Esophagus muscularis mucosa (tissue), 4 donors: ENCODE measurements around the gene BBS2. TPM values are rescaled to one million over a fixed set of nuclear protein-coding genes. Genes with fewer than 3 reads are reported as not detected.

Experiments
- DNase-seq: peaks from one replicate; pipeline ENCODE4 v3.0.0-alpha.2; 2017; ENCODE audit errors: extremely low spot score
- H3K27ac ChIP-seq, 4 donors: fragments of 200-600 bp; sonication (generic); replicated peaks in 1 of 4; 1 replicate in 3 of 4; 2 replicates in 1 of 4; pipeline ENCODE4 v1.5.1; 2016 to 2019; ENCODE audit warnings: mild to moderate bottlenecking in 1 of 4
- H3K27me3 ChIP-seq, 4 donors: fragments of 200-600 bp; sonication (generic); one replicate each; pipeline versions ENCODE4 v1.5.1 to v1.6.0; 2016 to 2019
- H3K36me3 ChIP-seq, 4 donors: fragments of 200-600 bp; sonication (generic); one replicate each; pipeline ENCODE4 v1.5.1; 2016 to 2019
- H3K4me1 ChIP-seq, 4 donors: fragments of 200-600 bp; sonication (generic); one replicate each; pipeline ENCODE4 v1.5.1; 2016 to 2019
- H3K4me3 ChIP-seq, 4 donors: fragments of 200-600 bp; sonication (generic); 1 replicate in 2 of 4; 2 replicates in 2 of 4; pipeline ENCODE4 v1.5.1; 2016 to 2019; ENCODE audit warnings: mild to moderate bottlenecking in 4 of 4, moderate library complexity in 1 of 4
- H3K9me3 ChIP-seq, 4 donors: fragments of 200-600 bp; sonication (generic); 1 replicate in 3 of 4; 2 replicates in 1 of 4; pipeline ENCODE4 v1.5.1; 2016 to 2019
- EP300 ChIP-seq: sonication (generic); formaldehyde crosslinking; IDR thresholded peaks from one replicate; pipeline ENCODE4 v1.6.1; 2017; ENCODE audit warnings: antibody characterized with exemption
- POLR2A ChIP-seq: fragments of 450-650 bp; IDR thresholded peaks from one replicate; pipeline ENCODE4 v1.6.1; 2017; ENCODE audit warnings: antibody characterized with exemption, moderate library complexity, mild to moderate bottlenecking, low read depth
- POLR2AphosphoS5 ChIP-seq, 2 donors: sonication (generic); formaldehyde crosslinking; IDR thresholded peaks; one replicate each; pipeline ENCODE4 v1.6.1; 2017; ENCODE audit warnings: antibody characterized with exemption in 2 of 2
- WGBS: methylation state at CpG from one replicate; pipeline ENCODE4 v1.1.5; 2018; 5-methylcytosine and 5-hydroxymethylcytosine counted together
- intact Hi-C: fragments of 100-400 bp; cut with DNase I; formaldehyde crosslinking; loops from one replicate; pipeline ENCODE4 v1.15.1; 2023
- total RNA-seq, 4 donors: library from RNA; depleted of rRNA; stranded (reverse); fragments of >200 nt; gene quantifications; one replicate each; pipeline versions ENCODE4 v1.1.0 to v1.2.1, GENCODE V29; 2016
- TF ChIP-seq, protein P1 (sequence below), 3 experiments: fragments of 200-600 bp in 2 of 3; fragments of 450-650 bp in 1 of 3; sonication (generic) in 2 of 3; IDR thresholded peaks; one replicate each; pipeline ENCODE4 v1.5.1; 2017 to 2019; ENCODE audit warnings: antibody characterized with exemption in 3 of 3, mild to moderate bottlenecking in 2 of 3, moderate library complexity in 1 of 3

BBS2 gene
- total RNA-seq, 4 donors from 2014 or later: 33.2 to 47.8 (median 39.0) TPM

DNA sequence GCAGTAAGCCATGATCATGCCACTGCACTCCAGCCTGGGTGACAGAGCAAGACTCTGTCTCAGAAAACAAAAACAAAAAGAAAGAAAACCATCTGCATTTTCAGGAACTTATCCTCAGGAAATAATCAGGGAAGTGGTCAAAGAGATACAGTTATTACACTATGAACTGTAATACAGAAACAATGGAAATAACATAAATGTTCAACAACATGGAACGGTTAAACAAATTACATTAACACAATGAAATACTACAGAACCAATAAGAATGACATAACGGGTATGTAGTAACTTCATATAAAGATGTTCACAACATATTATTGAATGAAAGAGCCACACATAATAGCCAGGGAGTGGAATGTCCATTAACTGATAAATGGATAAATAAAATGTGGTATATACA is 6.7 kb downstream of the BBS2 start:
- no peak overlapping the region for H3K27ac ChIP-seq
- intact Hi-C loops: no loop called here
- H3K27me3 ChIP-seq: no peaks in the 10 kb centered on the region
- 84% methylated on average over 2 of the region's 2 CpGs for WGBS
- H3K4me1 ChIP-seq: peaks cover 16 to 39% (median 29%) of the 10 kb centered on the region in 4 donors
- DNase-seq: no peak
- no peak overlapping the region for H3K4me3 ChIP-seq
- H3K36me3 ChIP-seq: peaks cover 0 to 45% (median 35%) of the 10 kb centered on the region in 4 donors
- no peaks in the 10 kb centered on the region for H3K9me3 ChIP-seq
- no peak for TF ChIP-seq POLR2AphosphoS5 (IDR thresholded peaks at IDR 0.05)
- TF ChIP-seq, protein P1, sequence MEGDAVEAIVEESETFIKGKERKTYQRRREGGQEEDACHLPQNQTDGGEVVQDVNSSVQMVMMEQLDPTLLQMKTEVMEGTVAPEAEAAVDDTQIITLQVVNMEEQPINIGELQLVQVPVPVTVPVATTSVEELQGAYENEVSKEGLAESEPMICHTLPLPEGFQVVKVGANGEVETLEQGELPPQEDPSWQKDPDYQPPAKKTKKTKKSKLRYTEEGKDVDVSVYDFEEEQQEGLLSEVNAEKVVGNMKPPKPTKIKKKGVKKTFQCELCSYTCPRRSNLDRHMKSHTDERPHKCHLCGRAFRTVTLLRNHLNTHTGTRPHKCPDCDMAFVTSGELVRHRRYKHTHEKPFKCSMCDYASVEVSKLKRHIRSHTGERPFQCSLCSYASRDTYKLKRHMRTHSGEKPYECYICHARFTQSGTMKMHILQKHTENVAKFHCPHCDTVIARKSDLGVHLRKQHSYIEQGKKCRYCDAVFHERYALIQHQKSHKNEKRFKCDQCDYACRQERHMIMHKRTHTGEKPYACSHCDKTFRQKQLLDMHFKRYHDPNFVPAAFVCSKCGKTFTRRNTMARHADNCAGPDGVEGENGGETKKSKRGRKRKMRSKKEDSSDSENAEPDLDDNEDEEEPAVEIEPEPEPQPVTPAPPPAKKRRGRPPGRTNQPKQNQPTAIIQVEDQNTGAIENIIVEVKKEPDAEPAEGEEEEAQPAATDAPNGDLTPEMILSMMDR (IDR thresholded peaks at IDR 0.05): no peak
- no peak for TF ChIP-seq EP300
- no peak for TF ChIP-seq POLR2A

DNA sequence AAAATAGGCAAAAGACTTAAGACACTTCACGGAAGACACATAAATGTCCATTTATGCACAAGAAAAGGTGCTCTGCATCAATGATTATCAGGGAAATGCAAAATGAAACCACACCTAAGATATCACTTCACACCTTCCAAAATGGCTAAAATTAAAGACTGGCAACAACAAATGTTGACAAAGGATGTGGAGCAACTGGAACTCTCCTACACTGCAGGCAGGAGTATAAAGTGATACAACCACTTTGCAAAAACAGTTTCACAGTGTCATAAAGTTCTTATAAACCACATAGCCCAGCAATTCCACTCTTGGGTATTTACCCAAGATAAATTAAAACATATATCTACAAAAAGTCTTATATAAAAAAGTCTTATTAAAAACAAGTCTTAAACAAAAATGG is 7.8 kb downstream of the BBS2 start:
- H3K27ac ChIP-seq: no peak overlapping the region
- peaks cover 6 to 55% (median 43%) of the 10 kb centered on the region in 4 donors for H3K36me3 ChIP-seq
- no peaks in the 10 kb centered on the region for H3K27me3 ChIP-seq
- H3K9me3 ChIP-seq: no peaks in the 10 kb centered on the region
- no peak for DNase-seq
- 92% methylated on average over 1 of the region's 1 CpG for WGBS
- TF ChIP-seq, protein P1 (IDR thresholded peaks at IDR 0.05): no peak
- no peak for TF ChIP-seq EP300
- TF ChIP-seq POLR2A: no peak
- no peak for TF ChIP-seq POLR2AphosphoS5 (IDR thresholded peaks at IDR 0.05)
- intact Hi-C loops: no loop called here
- H3K4me1 ChIP-seq: peaks cover 9 to 28% (median 19%) of the 10 kb centered on the region in 4 donors
- no peak overlapping the region for H3K4me3 ChIP-seq

- intact Hi-C loops: no loop called here
- no peak overlapping the region for H3K27ac ChIP-seq
Measured at GRCh38 chr16:56510544-56510943, 9.3 kb downstream of the BBS2 start.

DNA sequence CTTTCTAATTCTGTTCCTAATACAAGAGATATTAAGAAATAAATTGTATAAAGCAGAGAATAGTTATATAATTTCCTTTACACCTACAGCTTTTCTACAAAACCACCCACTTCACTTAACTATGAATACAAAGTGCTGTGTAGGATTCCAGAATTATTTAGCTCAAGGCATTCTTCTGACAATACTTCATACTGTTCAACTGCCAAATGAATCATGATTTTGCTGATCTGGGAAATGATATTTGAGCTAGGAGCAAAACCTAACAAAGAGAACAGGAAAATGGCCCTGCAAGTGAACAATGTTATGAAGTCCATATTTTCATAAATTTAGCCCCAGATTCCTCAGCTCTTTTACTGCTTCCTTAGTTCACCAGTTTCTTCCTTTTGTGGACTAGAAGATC is 12.9 kb downstream of the BBS2 start:
- intact Hi-C loops: no loop called here
- H3K4me3 ChIP-seq: no peak overlapping the region
- no peak for DNase-seq
- H3K27me3 ChIP-seq: no peaks in the 10 kb centered on the region
- no peak overlapping the region for H3K27ac ChIP-seq
- no peak for TF ChIP-seq EP300
- no peak for TF ChIP-seq POLR2AphosphoS5 (IDR thresholded peaks at IDR 0.05)
- TF ChIP-seq POLR2A: no peak
- TF ChIP-seq, protein P1 (IDR thresholded peaks at IDR 0.05): no peak
- H3K9me3 ChIP-seq: no peaks in the 10 kb centered on the region
- peaks cover 0 to 5% (median 0%) of the 10 kb centered on the region in 4 donors for H3K4me1 ChIP-seq
- peaks cover 18 to 92% (median 71%) of the 10 kb centered on the region in 4 donors for H3K36me3 ChIP-seq

More at GRCh38 chr16:56510544-56510943, 9.3 kb downstream of the BBS2 start:
- 77% methylated on average over 2 of the region's 2 CpGs for WGBS
- Histone ChIP-seq H3K9me3 (no peaks in the 10 kb centered on the region), H3K4me3 (no peak overlapping the region), H3K27me3 (no peaks in the 10 kb centered on the region), H3K4me1 (peaks cover 0 to 19% (median 7%) of the 10 kb centered on the region in 4 donors), H3K36me3 (peaks cover 6 to 67% (median 49%) of the 10 kb centered on the region in 4 donors)
- TF ChIP-seq POLR2A: no peak
- no peak for TF ChIP-seq POLR2AphosphoS5 (IDR thresholded peaks at IDR 0.05)
- TF ChIP-seq, protein P1 (IDR thresholded peaks at IDR 0.05): no peak
- no peak for TF ChIP-seq EP300
- DNase-seq: no peak

DNA sequence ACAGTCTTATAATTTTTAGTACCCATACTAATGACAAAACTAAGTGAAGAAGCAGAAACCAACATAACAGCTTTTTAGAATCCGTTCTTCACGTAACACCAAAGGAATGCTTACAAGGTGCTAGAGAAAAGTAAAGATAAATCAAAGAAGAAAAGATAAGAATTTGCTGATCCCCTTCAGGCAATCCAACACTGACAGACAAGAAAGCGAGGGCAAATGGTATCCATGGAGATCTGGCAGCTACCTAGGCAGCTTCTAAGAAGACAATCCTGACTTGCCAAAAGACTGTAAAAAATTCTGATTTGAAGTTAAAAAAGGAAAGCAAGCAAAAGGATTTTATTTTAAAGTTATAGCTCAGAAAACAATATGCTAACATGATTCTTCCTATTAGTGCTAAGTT is 14.6 kb downstream of the BBS2 start:
- Histone ChIP-seq H3K36me3 (peaks cover 34 to 97% (median 79%) of the 10 kb centered on the region in 4 donors), H3K27me3 (no peaks in the 10 kb centered on the region), H3K4me1 (peaks cover 0 to 5% (median 0%) of the 10 kb centered on the region in 4 donors), H3K4me3 (no peak overlapping the region), H3K27ac (no peak overlapping the region), H3K9me3 (no peaks in the 10 kb centered on the region)
- intact Hi-C loops: no loop called here
- TF ChIP-seq POLR2AphosphoS5 (IDR thresholded peaks at IDR 0.05) (no peak), POLR2A (no peak), EP300 (no peak)
- TF ChIP-seq, protein P1 (IDR thresholded peaks at IDR 0.05): no peak
- no peak for DNase-seq
- WGBS: 79% methylated on average over 3 of the region's 3 CpGs
